ENCODE measurements around the gene CACNA1D.

DNA sequence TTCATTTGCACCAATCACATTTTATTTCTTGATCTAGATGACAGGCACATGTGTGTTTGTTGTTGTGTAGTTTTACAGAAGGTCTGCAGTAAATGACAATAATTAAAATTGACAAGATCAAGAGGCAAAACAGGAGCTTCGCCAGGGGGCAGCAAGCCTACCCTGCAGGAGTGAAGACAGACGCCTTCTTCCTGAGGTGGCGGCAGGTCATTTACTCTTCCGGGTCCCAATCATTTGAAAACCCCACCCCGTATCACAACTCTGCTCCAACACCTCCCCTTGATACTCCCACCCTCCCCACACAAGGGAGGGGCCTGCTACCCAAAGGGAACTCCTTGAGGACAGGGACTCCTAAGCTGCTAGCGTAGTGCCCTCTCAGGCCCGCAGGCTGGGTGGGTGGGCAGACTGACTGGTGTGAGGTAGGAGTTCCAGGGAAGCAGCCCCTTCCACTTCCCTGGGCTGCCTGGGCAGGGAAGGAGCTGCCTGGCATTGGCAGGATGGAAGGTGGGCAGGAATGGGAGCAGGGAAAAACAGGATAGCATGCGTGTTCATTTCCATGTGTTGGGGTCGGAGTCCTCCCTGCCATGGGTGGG is 338.7 kb downstream of the CACNA1D start:
- TF ChIP-seq, protein P1, sequence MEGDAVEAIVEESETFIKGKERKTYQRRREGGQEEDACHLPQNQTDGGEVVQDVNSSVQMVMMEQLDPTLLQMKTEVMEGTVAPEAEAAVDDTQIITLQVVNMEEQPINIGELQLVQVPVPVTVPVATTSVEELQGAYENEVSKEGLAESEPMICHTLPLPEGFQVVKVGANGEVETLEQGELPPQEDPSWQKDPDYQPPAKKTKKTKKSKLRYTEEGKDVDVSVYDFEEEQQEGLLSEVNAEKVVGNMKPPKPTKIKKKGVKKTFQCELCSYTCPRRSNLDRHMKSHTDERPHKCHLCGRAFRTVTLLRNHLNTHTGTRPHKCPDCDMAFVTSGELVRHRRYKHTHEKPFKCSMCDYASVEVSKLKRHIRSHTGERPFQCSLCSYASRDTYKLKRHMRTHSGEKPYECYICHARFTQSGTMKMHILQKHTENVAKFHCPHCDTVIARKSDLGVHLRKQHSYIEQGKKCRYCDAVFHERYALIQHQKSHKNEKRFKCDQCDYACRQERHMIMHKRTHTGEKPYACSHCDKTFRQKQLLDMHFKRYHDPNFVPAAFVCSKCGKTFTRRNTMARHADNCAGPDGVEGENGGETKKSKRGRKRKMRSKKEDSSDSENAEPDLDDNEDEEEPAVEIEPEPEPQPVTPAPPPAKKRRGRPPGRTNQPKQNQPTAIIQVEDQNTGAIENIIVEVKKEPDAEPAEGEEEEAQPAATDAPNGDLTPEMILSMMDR (IDR thresholded peaks at IDR 0.05): no peak
- no peak for TF ChIP-seq POLR2A (IDR thresholded peaks at IDR 0.05)

Data from body of pancreas (tissue), 4 donors.